HG03432 (cell line): ENCODE measurements around the gene VPS37C.

Experiments
- ATAC-seq: cut with Tn5 transposase; IDR thresholded peaks from one replicate; pipeline ENCODE4 v1.9.1; 2021; ENCODE audit warnings: mild to moderate bottlenecking, moderate library complexity; ENCODE audit not compliant: unreplicated experiment

The VPS37C gene

GRCh38 chr11:61155741-61156140 lies 5.5 kb downstream of the VPS37C start:
- no peak for ATAC-seq

GRCh38 chr11:61155312-61155711 lies 5.9 kb downstream of the VPS37C start:
- ATAC-seq: no peak

GRCh38 chr11:61154528-61154927 lies 6.7 kb downstream of the VPS37C start:
- ATAC-seq: no peak

- no peak for ATAC-seq
Observed at GRCh38 chr11:61153593-61154095, 7.6 kb downstream of the VPS37C start.

- no peak for ATAC-seq
Observed at GRCh38 chr11:61152816-61153592, 8.2 kb downstream of the VPS37C start.

- ATAC-seq: no peak
Observed at GRCh38 chr11:61151545-61152252, 9.5 kb downstream of the VPS37C start.

- ATAC-seq: no peak
Observed at GRCh38 chr11:61150706-61151544, 10.3 kb downstream of the VPS37C start.

GRCh38 chr11:61149624-61150615 lies 11.3 kb downstream of the VPS37C start:
- ATAC-seq: no peak

GRCh38 chr11:61147791-61148620 lies 13.2 kb downstream of the VPS37C start:
- no peak for ATAC-seq

- no peak for ATAC-seq
Observed at GRCh38 chr11:61147271-61147670, 14.0 kb downstream of the VPS37C start.

- ATAC-seq: no peak
Observed at GRCh38 chr11:61146416-61146815, 14.8 kb downstream of the VPS37C start.

- ATAC-seq: no peak
Observed at GRCh38 chr11:61145228-61146005, 15.8 kb downstream of the VPS37C start.

- no peak for ATAC-seq
Observed at GRCh38 chr11:61144511-61145179, 16.6 kb downstream of the VPS37C start.

- ATAC-seq: no peak
Observed at GRCh38 chr11:61142424-61142823, 18.8 kb downstream of the VPS37C start.

- ATAC-seq: no peak
Observed at GRCh38 chr11:61141601-61142028, 19.6 kb downstream of the VPS37C start.

GRCh38 chr11:61140416-61140815 lies 20.8 kb downstream of the VPS37C start:
- no peak for ATAC-seq

GRCh38 chr11:61139387-61139786 lies 21.8 kb downstream of the VPS37C start:
- ATAC-seq: no peak

- ATAC-seq: no peak
Observed at GRCh38 chr11:61138935-61139334, 22.3 kb downstream of the VPS37C start.
